ENCODE results near the gene CPXM1.

- TF ChIP-seq POLR2A (IDR thresholded peaks at IDR 0.05; ENCODE audit: low read depth, low read length), result no peak
- no peak for TF ChIP-seq FOS (IDR thresholded peaks at IDR 0.05; ENCODE audit: borderline replicate concordance, extremely low read depth, insufficient read length)
- TF ChIP-seq, protein P1, sequence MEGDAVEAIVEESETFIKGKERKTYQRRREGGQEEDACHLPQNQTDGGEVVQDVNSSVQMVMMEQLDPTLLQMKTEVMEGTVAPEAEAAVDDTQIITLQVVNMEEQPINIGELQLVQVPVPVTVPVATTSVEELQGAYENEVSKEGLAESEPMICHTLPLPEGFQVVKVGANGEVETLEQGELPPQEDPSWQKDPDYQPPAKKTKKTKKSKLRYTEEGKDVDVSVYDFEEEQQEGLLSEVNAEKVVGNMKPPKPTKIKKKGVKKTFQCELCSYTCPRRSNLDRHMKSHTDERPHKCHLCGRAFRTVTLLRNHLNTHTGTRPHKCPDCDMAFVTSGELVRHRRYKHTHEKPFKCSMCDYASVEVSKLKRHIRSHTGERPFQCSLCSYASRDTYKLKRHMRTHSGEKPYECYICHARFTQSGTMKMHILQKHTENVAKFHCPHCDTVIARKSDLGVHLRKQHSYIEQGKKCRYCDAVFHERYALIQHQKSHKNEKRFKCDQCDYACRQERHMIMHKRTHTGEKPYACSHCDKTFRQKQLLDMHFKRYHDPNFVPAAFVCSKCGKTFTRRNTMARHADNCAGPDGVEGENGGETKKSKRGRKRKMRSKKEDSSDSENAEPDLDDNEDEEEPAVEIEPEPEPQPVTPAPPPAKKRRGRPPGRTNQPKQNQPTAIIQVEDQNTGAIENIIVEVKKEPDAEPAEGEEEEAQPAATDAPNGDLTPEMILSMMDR (IDR thresholded peaks at IDR 0.05 in 2 of 3, conservative IDR thresholded peaks at IDR 0.05 in 1 of 3; ENCODE audit: control insufficient read depth in 2 of 3, extremely low read depth in 1 of 3, insufficient read depth in 1 of 3, low read depth in 3 of 3, low read length in 3 of 3), result no peak
- TF ChIP-seq CEBPB (IDR thresholded peaks at IDR 0.05; ENCODE audit: borderline replicate concordance in 1 of 2, low read depth in 2 of 2, low read length in 2 of 2), result no peak
- no peak for TF ChIP-seq TCF7 (IDR thresholded peaks at IDR 0.05; ENCODE audit: borderline replicate concordance)
- TF ChIP-seq RFX5 (IDR thresholded peaks at IDR 0.05; ENCODE audit: low read depth, low read length), result no peak
- no peak for TF ChIP-seq NRF1 (conservative IDR thresholded peaks at IDR 0.05; ENCODE audit: low read depth, low read length)
- TF ChIP-seq CBFB (IDR thresholded peaks at IDR 0.05; ENCODE audit: low read depth), result no peak
- TF ChIP-seq LARP7 (IDR thresholded peaks at IDR 0.05), result no peak
- TF ChIP-seq POLR2AphosphoS5 (IDR thresholded peaks at IDR 0.05; ENCODE audit: low read length), result no peak
- TF ChIP-seq EP300 (IDR thresholded peaks at IDR 0.05; ENCODE audit: borderline replicate concordance in 1 of 2, control insufficient read depth in 1 of 2, low read depth in 2 of 2, low read length in 2 of 2), result no peak
- TF ChIP-seq SIN3A (IDR thresholded peaks at IDR 0.05; ENCODE audit: low read depth, low read length), result no peak
- no peak for TF ChIP-seq HCFC1 (IDR thresholded peaks at IDR 0.05; ENCODE audit: low read length)
- TF ChIP-seq ATF2 (IDR thresholded peaks at IDR 0.05; ENCODE audit: low read length), result no peak
These were observed 41.3 kb downstream of the CPXM1 start for GRCh38 chr20:2759143-2759542.
